Hematopoietic multipotent progenitor cell treated with erythropoietin and hydrocortisone succinate and interleukin-3 and kit ligand, for 15 days (in vitro differentiated cells): ENCODE data around the gene DHX58.

Source experiments
- DNase-seq: peaks from one replicate; pipeline ENCODE4 v3.0.0-alpha.2; 2015; ENCODE audit warnings: low spot score

The DHX58 gene

GRCh38 chr17:42087042-42087701 lies 25.3 kb downstream of the DHX58 start:
- no peak for DNase-seq

DNA sequence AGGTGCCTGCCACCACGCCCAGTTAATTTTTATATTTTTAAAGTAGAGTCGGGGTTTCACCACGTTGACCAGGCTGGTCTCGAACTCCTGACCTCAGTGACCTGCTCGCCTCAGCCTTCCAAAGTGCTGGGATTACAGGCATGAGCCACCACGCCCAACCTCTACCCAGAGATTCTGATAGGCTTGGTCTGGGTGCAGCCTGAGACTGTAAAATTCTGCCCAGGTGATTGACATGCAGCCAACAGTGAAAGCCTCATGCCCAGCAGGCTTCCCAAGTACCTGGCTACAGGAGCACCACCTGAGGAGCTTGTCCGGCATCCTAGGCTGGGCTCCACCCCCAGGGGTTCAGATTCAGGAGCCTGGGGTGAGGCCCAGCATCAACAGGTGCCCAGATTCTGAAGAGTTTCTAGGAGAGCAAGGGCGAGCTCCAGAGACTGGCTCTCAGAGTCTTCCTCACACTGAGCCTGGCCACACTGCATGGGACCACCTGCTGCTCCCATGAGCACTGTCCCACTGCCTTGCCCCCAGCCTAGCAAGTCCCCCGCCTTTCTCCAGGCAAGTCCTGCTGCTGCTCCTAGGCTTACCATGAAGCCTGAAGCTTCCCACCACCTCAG lies 30.9 kb downstream of the DHX58 start:
- no peak for DNase-seq

GRCh38 chr17:42079541-42079940 lies 33.0 kb downstream of the DHX58 start:
- DNase-seq = no peak

DNA sequence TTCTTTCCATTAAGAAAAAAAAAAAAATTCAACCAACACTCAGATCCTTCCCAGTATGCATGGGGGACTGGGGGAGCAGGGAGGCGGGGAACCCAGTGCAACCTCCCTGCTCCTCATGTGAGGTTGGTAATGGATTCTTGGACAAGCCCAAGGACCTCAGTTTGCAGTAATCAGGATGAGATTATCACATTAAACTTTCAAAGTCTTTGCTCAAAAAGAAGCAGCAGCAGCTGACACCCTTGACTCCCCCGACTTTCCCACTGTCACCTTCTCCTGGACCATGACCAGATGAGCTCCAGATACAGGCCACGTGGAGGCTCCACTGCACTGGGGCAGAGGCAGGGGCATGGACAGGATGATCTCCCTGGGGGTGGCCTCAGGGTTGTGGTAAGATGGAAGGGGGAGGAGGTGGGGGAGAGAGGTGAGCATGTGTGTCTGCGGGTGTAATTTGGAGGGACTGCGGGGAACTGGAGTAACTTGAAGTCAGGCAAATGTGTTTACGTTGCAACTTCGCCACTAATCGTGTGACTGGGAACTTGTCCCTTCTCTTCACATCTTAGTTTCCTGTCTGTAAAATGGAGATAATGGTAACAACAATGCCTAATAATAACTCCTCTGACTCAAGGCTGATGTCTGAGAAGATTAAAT lies 34.0 kb downstream of the DHX58 start:
- no peak for DNase-seq

DNA sequence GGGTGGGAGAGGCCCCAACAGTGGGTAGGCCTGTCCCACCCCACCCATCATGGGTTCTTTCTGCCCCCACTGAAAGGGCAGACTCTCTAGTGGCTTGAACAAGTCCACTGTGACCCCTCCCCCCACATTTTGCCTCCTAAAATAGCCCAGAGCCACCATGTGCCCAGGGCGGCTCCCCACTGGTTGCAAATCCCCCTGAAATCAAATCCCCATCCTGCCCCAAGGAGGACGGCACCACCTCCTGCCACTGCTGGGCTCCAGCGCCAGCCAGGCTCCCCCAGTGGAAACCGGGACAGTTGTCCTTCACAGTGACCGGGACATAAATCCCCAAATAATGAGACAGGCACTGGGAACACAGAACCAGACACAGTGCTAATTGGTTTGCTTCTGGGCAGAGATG lies 34.8 kb downstream of the DHX58 start:
- DNase-seq = no peak

DNA sequence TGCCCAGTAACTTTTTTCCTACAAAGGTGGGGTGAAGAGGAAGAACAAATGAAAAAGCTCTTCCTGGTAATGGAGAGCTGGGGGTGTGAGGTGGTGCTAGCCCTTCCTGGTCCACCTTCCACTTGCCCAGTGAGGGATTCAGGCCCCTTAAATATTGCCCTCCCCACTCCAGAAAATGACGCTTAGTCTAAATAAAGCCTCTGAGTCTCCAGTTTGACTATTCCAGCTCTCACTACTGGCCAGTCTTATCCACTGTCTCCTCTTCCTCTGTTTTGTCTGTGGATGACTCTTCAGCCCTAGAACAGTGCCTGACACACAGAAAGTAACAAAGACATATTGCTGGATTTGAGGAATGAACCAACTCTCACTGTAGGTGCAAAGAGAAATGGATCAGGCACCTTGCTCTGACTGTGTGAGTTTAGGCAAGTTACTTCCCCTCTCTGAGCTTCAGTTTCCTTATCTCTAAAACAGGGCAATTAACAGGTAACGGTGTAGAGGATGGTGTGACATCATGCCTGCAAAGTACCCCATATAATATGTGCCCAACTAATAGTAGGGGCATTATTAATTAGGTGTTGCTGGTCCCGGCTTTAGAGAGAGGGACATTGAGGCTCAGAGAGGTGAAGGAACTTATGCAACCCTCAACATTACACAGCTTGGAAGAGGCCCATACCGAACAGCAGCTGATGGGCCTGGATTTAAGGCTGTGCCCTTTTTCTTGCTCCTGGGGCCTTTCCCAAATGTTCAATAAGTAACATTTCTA lies 35.5 kb downstream of the DHX58 start:
- DNase-seq = no peak

GRCh38 chr17:42075789-42076188 lies 36.7 kb downstream of the DHX58 start:
- no peak for DNase-seq

DNA sequence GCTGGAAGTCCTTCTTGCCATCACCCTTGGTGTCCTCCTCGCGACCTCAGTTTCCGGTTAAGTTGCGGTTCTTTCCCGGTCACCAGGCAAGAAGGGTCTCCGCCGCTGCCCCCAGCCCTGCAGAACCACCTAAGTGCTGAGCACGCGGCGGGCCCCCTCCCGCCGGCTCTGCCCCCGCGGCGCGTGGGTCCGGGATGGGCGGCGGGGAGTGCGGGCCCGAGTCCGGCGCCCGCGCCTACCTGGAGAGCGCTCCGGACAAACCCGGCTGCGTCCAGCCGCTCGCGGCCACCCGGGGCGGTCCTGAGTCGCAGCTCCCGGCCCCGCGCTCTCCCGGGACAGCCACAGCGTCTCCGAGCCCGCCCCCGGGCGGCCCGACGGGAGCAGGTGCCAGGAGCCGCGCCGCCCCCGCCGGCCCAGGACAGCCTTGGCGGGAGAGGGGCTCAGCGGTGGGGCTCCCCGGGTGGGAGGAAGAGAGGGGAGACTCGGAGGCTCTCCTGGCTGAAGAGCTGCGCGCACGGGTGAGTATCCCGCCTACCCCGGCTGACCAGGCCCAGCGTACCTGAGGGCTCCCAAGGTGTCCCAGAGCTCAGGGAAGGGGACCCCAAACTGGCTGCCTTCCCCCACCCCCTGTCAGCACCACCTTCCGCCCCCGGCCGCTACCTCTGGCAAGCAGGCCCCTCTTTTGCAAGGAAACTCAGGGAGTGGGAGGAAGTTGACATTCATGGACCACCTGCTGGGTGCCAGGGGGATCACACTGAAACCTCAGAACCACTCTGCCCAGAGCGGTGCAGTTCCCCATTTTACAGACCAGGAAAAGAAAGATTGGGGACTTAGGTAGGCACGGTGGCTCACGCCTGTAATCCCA lies 40.0 kb downstream of the DHX58 start:
- DNase-seq = no peak

GRCh38 chr17:42071810-42072209 lies 40.7 kb downstream of the DHX58 start:
- no peak for DNase-seq

- no peak for DNase-seq
Observed at GRCh38 chr17:42068979-42069378, 43.5 kb downstream of the DHX58 start.

DNA sequence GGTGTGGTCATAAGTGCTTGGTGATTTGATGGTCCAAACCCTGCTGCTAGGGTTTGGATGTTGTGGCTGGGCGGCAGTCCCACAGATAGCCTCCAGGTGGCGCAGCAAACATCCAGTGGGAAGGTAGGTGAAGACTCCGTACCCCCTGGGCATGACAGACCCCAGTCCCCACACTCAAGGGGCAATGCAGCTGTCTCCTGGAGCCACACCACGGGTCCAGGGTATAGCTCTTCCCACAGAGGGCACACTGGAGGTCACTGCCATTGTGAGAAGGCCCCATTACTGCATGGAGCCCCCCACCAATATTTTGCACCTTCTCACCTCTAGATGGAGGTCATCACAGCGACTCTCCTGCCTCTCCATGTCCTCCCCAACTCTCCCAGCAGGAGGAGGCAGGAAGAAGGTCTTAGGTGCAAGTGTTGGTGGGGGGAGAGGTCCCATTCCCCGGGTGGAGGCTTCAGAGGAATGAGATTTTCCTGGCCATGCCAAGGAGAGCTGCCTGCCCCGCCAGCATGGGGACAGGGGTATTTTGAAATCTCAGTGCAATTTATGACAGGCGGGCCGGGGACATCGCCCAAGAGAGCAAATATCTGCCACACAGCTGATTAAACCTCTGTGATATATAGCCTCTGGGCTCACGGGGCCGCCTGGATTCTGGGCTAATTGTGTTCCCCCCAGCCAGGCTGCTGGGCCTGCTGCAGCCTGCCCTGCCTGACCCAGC lies 45.0 kb downstream of the DHX58 start:
- DNase-seq = peak; percentile 68

DNA sequence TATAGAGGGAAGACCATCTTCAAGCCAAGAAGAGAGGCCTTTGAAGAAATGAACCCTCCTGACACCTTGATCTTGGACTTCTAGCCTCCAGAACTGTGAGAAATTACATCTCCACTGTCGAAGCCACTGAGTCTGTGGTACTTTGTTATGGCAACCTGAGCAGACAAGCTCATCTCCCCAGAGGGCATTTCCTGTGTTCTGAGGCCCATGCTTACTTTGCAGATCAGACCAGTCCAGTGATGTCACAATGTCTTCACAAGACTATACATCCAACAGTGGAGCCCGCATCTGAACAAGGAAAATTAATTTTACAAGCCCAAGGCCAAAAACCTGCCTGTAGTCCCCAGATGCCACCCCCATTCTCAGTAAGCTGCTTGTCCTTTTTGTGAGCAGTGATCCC lies 47.3 kb downstream of the DHX58 start:
- no peak for DNase-seq

GRCh38 chr17:42062681-42063080 lies 49.8 kb downstream of the DHX58 start:
- no peak for DNase-seq

GRCh38 chr17:42061646-42062487 lies 50.6 kb downstream of the DHX58 start:
- no peak for DNase-seq

- no peak for DNase-seq
Observed at GRCh38 chr17:42060231-42060630, 52.3 kb downstream of the DHX58 start.

DNA sequence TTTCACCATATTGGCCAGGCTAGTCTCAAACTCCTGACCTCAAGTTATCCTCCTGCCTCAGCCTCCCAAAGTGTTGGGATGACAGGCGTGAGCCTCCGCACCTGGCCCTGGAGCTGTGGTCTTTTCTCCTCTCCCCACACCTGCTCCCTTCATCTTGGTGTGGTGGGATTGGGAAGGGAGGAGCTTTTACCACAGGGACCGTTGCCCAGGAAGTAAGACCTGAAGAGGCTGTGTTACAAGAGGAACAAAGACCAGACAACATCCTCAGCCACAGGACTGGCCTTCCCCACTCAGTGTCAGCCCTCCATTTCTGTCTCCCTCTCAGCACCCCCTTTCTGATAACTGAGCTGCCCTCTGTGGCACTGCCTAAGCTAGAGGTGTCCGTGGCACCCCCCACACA lies 52.7 kb downstream of the DHX58 start:
- DNase-seq = no peak

GRCh38 chr17:42058063-42058462 lies 54.5 kb downstream of the DHX58 start:
- DNase-seq = no peak

GRCh38 chr17:42056635-42057034 lies 55.9 kb downstream of the DHX58 start:
- no peak for DNase-seq

DNA sequence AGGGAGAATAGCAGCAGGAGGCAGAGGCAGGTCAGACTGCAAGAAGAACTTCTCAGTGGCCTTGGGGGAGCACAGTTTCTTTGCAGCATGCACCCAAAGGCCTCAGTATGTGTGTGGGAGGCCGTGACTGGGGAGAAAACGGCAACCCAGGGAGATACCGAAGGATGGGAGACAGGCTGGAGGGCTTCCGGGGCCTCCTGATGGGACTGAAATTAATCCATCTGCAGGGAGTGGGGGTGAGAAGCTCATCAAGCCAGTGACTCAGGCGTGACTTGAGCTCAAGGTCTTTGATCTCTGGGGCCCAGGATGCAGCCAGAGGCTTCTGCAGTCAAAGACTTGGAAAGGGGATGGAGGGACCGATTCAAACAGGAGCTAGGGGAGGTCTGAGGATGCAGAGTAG lies 57.0 kb downstream of the DHX58 start:
- DNase-seq = no peak

DNA sequence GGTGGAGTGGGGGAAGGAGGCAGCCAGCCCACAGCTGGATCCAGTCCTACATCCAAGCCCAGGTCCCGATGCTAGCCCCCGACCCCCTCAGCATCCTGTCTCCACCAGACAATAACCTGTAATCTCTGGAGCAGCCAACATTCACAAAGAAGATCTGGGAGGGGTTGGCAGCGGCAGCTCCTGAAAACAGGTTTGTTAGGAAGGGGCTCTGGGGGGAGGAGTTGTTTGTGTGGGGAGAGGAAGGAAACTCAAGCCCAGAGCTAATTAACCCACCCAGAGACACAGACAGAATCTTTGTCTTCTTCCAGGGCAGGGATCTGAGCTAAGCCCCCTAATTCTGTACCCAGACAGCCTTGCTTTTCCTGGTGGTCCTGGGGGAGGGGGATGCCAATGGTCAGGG lies 57.5 kb downstream of the DHX58 start:
- no peak for DNase-seq
